Choroid plexus epithelial cell (primary cell): Measurements from ENCODE around the gene SSTR3.

ENCODE experiments used
- DNase-seq: peaks from one replicate; pipeline ENCODE4 v3.0.0-alpha.2; 2010; ENCODE audit warnings: low read depth
- H3K4me3 ChIP-seq: 2 replicates; pipeline ENCODE4 v1.5.1; 2011; ENCODE audit warnings: low read depth, mild to moderate bottlenecking, control low read depth, low read length, moderate library complexity
- CTCF ChIP-seq: conservative IDR thresholded peaks from 2 replicates; pipeline ENCODE4 v1.5.1; 2011; ENCODE audit warnings: low read depth, mild to moderate bottlenecking, control low read depth, inconsistent platforms, low read length, moderate library complexity

SSTR3 gene

GRCh38 chr22:37218771-37219411 is 6.6 kb upstream of the SSTR3 start:
- no peak for TF ChIP-seq CTCF
- H3K4me3 ChIP-seq, result no peak overlapping the region
- no peak for DNase-seq

GRCh38 chr22:37218399-37218770 is 6.1 kb upstream of the SSTR3 start:
- H3K4me3 ChIP-seq, result no peak overlapping the region
- DNase-seq, result no peak
- no peak for TF ChIP-seq CTCF

GRCh38 chr22:37215890-37216289 is 3.6 kb upstream of the SSTR3 start:
- H3K4me3 ChIP-seq, result no peak overlapping the region
- DNase-seq, result no peak
- TF ChIP-seq CTCF, result no peak

- DNase-seq, result no peak
- no peak for TF ChIP-seq CTCF
These were observed 2.4 kb upstream of the SSTR3 start for GRCh38 chr22:37214731-37215030.

GRCh38 chr22:37213941-37214730 is 1.9 kb upstream of the SSTR3 start:
- no peak for TF ChIP-seq CTCF
- no peak overlapping the region for H3K4me3 ChIP-seq
- no peak for DNase-seq

More at GRCh38 chr22:37214731-37215030, 2.4 kb upstream of the SSTR3 start:
- H3K4me3 ChIP-seq, result no peak overlapping the region

GRCh38 chr22:37213218-37213855 is 1.1 kb upstream of the SSTR3 start:
- TF ChIP-seq CTCF, result no peak
- H3K4me3 ChIP-seq, result no peak overlapping the region
- DNase-seq, result no peak
